Measurements from ENCODE around the gene SKP2. TPM values are rescaled to one million over a fixed set of nuclear protein-coding genes. Genes with fewer than 3 reads are reported as not detected.

The SKP2 gene
- total RNA-seq, 2 donors from 2014 or later, result 7.3 to 8.6 TPM

DNA sequence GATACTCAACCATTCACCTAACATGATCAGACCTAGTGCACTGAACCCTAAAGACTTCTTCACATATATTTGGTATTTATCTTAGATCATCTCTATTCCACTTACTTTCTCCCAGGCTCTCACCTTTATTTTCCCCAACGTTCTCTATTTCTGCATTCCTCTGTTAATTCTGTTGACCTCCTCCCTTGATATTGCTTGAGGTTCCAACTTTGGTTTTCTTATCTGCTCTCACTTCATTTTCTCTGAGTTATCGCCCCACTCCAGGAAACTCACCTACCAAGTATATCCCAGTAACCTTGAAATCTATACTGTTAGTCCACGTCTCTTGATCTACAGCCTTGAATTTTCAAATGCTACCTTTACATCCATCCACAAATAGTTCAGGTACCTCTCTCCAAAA lies 80.6 kb downstream of the SKP2 start:
- Histone ChIP-seq H3K9me3 (no peaks in the 10 kb centered on the region), H3K4me1 (peaks cover 46% of the 10 kb centered on the region), H3K27me3 (no peaks in the 10 kb centered on the region), H3K36me3 (replicated peaks in 1 of 2; ENCODE audit: insufficient read depth in 1 of 2, low read depth in 2 of 2) (no peaks in the 10 kb centered on the region), H3K4me3 (no peak overlapping the region), H3K27ac (no peak overlapping the region)
- DNase-seq (no peak), ATAC-seq (no peak)
- WGBS, 2 donors, result 28 to 50% methylated on average over 3 of the region's 3 CpGs
- intact Hi-C loops (cut with DNase I), result no loop called here
- TF ChIP-seq POLR2A (IDR thresholded peaks at IDR 0.05), result no peak
- no peak for TF ChIP-seq CTCF (IDR thresholded peaks at IDR 0.05)

MicroRNAs encoded within 50 kb of the gene (microRNA counts, 767-probe panel; counts per million panel counts)
- microRNA hsa-miR-580, result 0 to 736 counts per million in 2 donors

Small RNA genes lying within 50 kb of the gene (microRNA-seq; reads per million reads assigned to microRNA genes)
- gene MIR580 (ENCODE audit: borderline number of aligned reads in 2 of 2, borderline replicate concordance in 2 of 2), result 0.90 to 0.93 reads per million in 2 donors

Small RNA genes lying within 50 kb of the gene (small RNA-seq; reads per million reads assigned to genes)
- gene MIR580 (not detected), gene RNU6-1305P (not detected)

Other genes starting within 250 kb of the SKP2 start
- not detected for gene CAPSL, start 213.5 kb upstream of the SKP2 start, total RNA-seq
- gene UGT3A1, start 160.7 kb upstream of the SKP2 start, total RNA-seq, result not detected
- gene UGT3A2, start 85.2 kb upstream of the SKP2 start, total RNA-seq, result not detected
- 1 to 10 TPM; 5.6 to 8.6 TPM for gene LMBRD2, start 224 bp upstream of the SKP2 start, total RNA-seq
- gene NADK2, start 89.8 kb downstream of the SKP2 start, total RNA-seq, result 10 to 100 TPM; 23.4 to 30.1 TPM
- gene RANBP3L, start 149.8 kb downstream of the SKP2 start, total RNA-seq, result 1 to 10 TPM in 1 of 2 donors, not detected in 1; 4.9 TPM